ENCODE measurements around the gene IKZF4.
"Not testable (repeated sequence)": the region's sequence is repeated elsewhere in the genome, so short reads cannot be mapped to it uniquely, and the experiment has no call there.

- not testable (repeated sequence) for TF ChIP-seq ZC3H10 (CRISPR knock-in tag; IDR thresholded peaks at IDR 0.05); ZNF70 (CRISPR knock-in tag; IDR thresholded peaks at IDR 0.05); RARB (CRISPR knock-in tag; IDR thresholded peaks at IDR 0.05); ESRRG (CRISPR knock-in tag; IDR thresholded peaks at IDR 0.05); PATZ1 (CRISPR knock-in tag; IDR thresholded peaks at IDR 0.05; ENCODE audit: borderline replicate concordance); TOX (CRISPR knock-in tag; IDR thresholded peaks at IDR 0.05; ENCODE audit: borderline replicate concordance); ZFP3 (CRISPR knock-in tag; IDR thresholded peaks at IDR 0.05); POU6F1 (CRISPR knock-in tag; IDR thresholded peaks at IDR 0.05; ENCODE audit: borderline replicate concordance, low read depth); CSRNP3 (CRISPR knock-in tag; IDR thresholded peaks at IDR 0.05); BACH2 (CRISPR knock-in tag; IDR thresholded peaks at IDR 0.05; ENCODE audit: borderline replicate concordance); ARNTL (CRISPR knock-in tag; IDR thresholded peaks at IDR 0.05; ENCODE audit: borderline replicate concordance, low read depth)
Measured at GRCh38 chr12:55999999-56000540, 20.8 kb upstream of the IKZF4 start.

Measured in SK-N-SH treated with all-trans-retinoic acid at 6 μM for 48 hours (cell line).